MM.1S (cell line): ENCODE measurements around the gene LRMDA.

ENCODE experiments used
- DNase-seq: peaks from one replicate; pipeline ENCODE4 v3.0.0-alpha.2; 2015
- H2AFZ ChIP-seq: fragments of 300-600 bp; sonication (generic); 2 replicates; pipeline ENCODE4 v1.6.0; 2016; ENCODE audit warnings: antibody characterized with exemption, low read length
- H3F3A ChIP-seq: fragments of 300-600 bp; sonication (generic); 2 replicates; pipeline ENCODE4 v1.6.1; 2016; ENCODE audit warnings: mild to moderate bottlenecking, antibody characterized with exemption, low read length, moderate library complexity, mixed read lengths; ENCODE audit not compliant: insufficient read depth
- H3K27ac ChIP-seq: fragments of 300-600 bp; sonication (generic); 2 replicates; pipeline ENCODE4 v1.5.1; 2016; ENCODE audit warnings: mild to moderate bottlenecking, low read length
- H3K27me3 ChIP-seq: fragments of 300-600 bp; sonication (generic); replicated peaks from 2 replicates; pipeline ENCODE4 v1.6.0; 2016; ENCODE audit warnings: low read length; ENCODE audit not compliant: insufficient read depth
- H3K36me3 ChIP-seq: fragments of 300-600 bp; sonication (generic); replicated peaks from 2 replicates; pipeline ENCODE4 v1.6.1; 2016; ENCODE audit warnings: mild to moderate bottlenecking, low read length, mixed read lengths; ENCODE audit not compliant: insufficient read depth
- H3K4me1 ChIP-seq: fragments of 300-600 bp; sonication (generic); 2 replicates; pipeline ENCODE4 v1.6.1; 2016; ENCODE audit warnings: low read length, mixed read lengths
- H3K4me2 ChIP-seq: fragments of 300-600 bp; sonication (generic); 2 replicates; pipeline ENCODE4 v1.6.0; 2016; ENCODE audit warnings: low read depth, low read length
- H3K4me3 ChIP-seq: fragments of 300-600 bp; sonication (generic); 2 replicates; pipeline ENCODE4 v1.5.1; 2016; ENCODE audit warnings: low read length, mixed read lengths
- H3K79me2 ChIP-seq: fragments of 300-600 bp; sonication (generic); 2 replicates; pipeline ENCODE4 v1.6.1; 2016; ENCODE audit warnings: mixed run types, low read length, mixed read lengths
- H3K9ac ChIP-seq: fragments of 300-600 bp; sonication (generic); 2 replicates; pipeline ENCODE4 v1.6.1; 2016; ENCODE audit warnings: low read length, mixed read lengths
- H3K9me2 ChIP-seq: fragments of 300-600 bp; sonication (generic); replicated peaks from 2 replicates; pipeline ENCODE4 v1.6.1; 2016; ENCODE audit warnings: mild to moderate bottlenecking, low read length, mixed read lengths; ENCODE audit not compliant: insufficient read depth
- H3K9me3 ChIP-seq: fragments of 300-600 bp; sonication (generic); replicated peaks from 2 replicates; pipeline ENCODE4 v1.6.1; 2016; ENCODE audit warnings: mild to moderate bottlenecking, low read length, mixed read lengths; ENCODE audit not compliant: insufficient read depth
- H4K20me1 ChIP-seq: fragments of 300-600 bp; sonication (generic); 2 replicates; pipeline ENCODE4 v1.6.1; 2016; ENCODE audit warnings: mild to moderate bottlenecking, low read length, moderate library complexity, mixed read lengths; ENCODE audit not compliant: insufficient read depth
- CTCF ChIP-seq: fragments of 300-600 bp; sonication (generic); IDR thresholded peaks from 2 replicates; pipeline ENCODE4 v1.5.1; 2016; ENCODE audit warnings: antibody characterized with exemption, low read length, mixed read lengths
- EZH2 ChIP-seq: fragments of 300-600 bp; sonication (generic); optimal IDR thresholded peaks from 2 replicates; pipeline ENCODE3; 2017; ENCODE audit warnings: low read depth, mild to moderate bottlenecking, antibody characterized with exemption, low read length, mixed read lengths
- EZH2phosphoT487 ChIP-seq: fragments of 300-600 bp; sonication (generic); IDR thresholded peaks from 2 replicates; pipeline ENCODE4 v1.6.1; 2018; ENCODE audit warnings: antibody characterized with exemption, low read length

LRMDA gene

GRCh38 chr10:75696536-75696935 lies 265.1 kb downstream of the LRMDA start:
- no peaks in the 10 kb centered on the region for H3K79me2 ChIP-seq
- no peak overlapping the region for H3K9ac ChIP-seq
- H3K4me3 ChIP-seq = no peak overlapping the region
- H3K4me2 ChIP-seq = no peak overlapping the region
- no peaks in the 10 kb centered on the region for H3K4me1 ChIP-seq
- no peaks in the 10 kb centered on the region for H3K9me3 ChIP-seq
- H3K27me3 ChIP-seq = no peaks in the 10 kb centered on the region
- H2AFZ ChIP-seq = no peak overlapping the region
- TF ChIP-seq CTCF = no peak
- no peak for TF ChIP-seq EZH2
- no peak for TF ChIP-seq EZH2phosphoT487
- no peaks in the 10 kb centered on the region for H3K9me2 ChIP-seq
- H4K20me1 ChIP-seq = no peaks in the 10 kb centered on the region
- H3K36me3 ChIP-seq = no peaks in the 10 kb centered on the region
- no peak for DNase-seq
- H3K27ac ChIP-seq = no peak overlapping the region
- H3F3A ChIP-seq = no peaks in the 10 kb centered on the region

GRCh38 chr10:75703191-75703854 lies 271.9 kb downstream of the LRMDA start:
- H3K4me2 ChIP-seq = no peak overlapping the region
- H3K4me1 ChIP-seq = no peaks in the 10 kb centered on the region
- no peaks in the 10 kb centered on the region for H3F3A ChIP-seq
- no peaks in the 10 kb centered on the region for H3K36me3 ChIP-seq
- no peaks in the 10 kb centered on the region for H3K27me3 ChIP-seq
- DNase-seq = no peak
- no peak overlapping the region for H2AFZ ChIP-seq
- H3K79me2 ChIP-seq = no peaks in the 10 kb centered on the region
- H3K9me2 ChIP-seq = no peaks in the 10 kb centered on the region
- H4K20me1 ChIP-seq = no peaks in the 10 kb centered on the region
- H3K4me3 ChIP-seq = no peak overlapping the region
- no peaks in the 10 kb centered on the region for H3K9me3 ChIP-seq
- H3K27ac ChIP-seq = no peak overlapping the region
- no peak overlapping the region for H3K9ac ChIP-seq
- no peak for TF ChIP-seq EZH2phosphoT487
- no peak for TF ChIP-seq EZH2
- TF ChIP-seq CTCF = no peak

GRCh38 chr10:75705426-75705825 lies 274.0 kb downstream of the LRMDA start:
- H4K20me1 ChIP-seq = no peaks in the 10 kb centered on the region
- H3K9me2 ChIP-seq = no peaks in the 10 kb centered on the region
- no peaks in the 10 kb centered on the region for H3K9me3 ChIP-seq
- H2AFZ ChIP-seq = no peak overlapping the region
- H3K4me1 ChIP-seq = no peaks in the 10 kb centered on the region
- H3K27ac ChIP-seq = no peak overlapping the region
- H3K4me3 ChIP-seq = no peak overlapping the region
- H3K9ac ChIP-seq = no peak overlapping the region
- H3F3A ChIP-seq = no peaks in the 10 kb centered on the region
- no peaks in the 10 kb centered on the region for H3K79me2 ChIP-seq
- no peak for TF ChIP-seq EZH2
- no peak for TF ChIP-seq EZH2phosphoT487
- no peak for TF ChIP-seq CTCF
- no peaks in the 10 kb centered on the region for H3K36me3 ChIP-seq
- no peak for DNase-seq
- no peak overlapping the region for H3K4me2 ChIP-seq
- H3K27me3 ChIP-seq = no peaks in the 10 kb centered on the region
